Retina (tissue), 1 donor: ENCODE results near the gene CELA1.
A peak's percentile ranks its signal among the peaks of the same experiment; 100 is the strongest.

Experiments
- DNase-seq: peaks from one replicate; pipeline ENCODE4 v3.0.0-alpha.2; 2016

The CELA1 gene

GRCh38 chr12:51374361-51374760 lies 27.9 kb upstream of the CELA1 start:
- DNase-seq, result no peak

- DNase-seq, result no peak
Observed at GRCh38 chr12:51373187-51373586, 26.7 kb upstream of the CELA1 start.

GRCh38 chr12:51372021-51372420 lies 25.5 kb upstream of the CELA1 start:
- no peak for DNase-seq

GRCh38 chr12:51371295-51371953 lies 24.9 kb upstream of the CELA1 start:
- peak; percentile 65 for DNase-seq

- no peak for DNase-seq
Observed at GRCh38 chr12:51370667-51371066, 24.2 kb upstream of the CELA1 start.

GRCh38 chr12:51369581-51369980 lies 23.1 kb upstream of the CELA1 start:
- DNase-seq, result no peak

- DNase-seq, result no peak
Observed at GRCh38 chr12:51368640-51369517, 22.4 kb upstream of the CELA1 start.

- DNase-seq, result no peak
Observed at GRCh38 chr12:51365276-51365675, 18.8 kb upstream of the CELA1 start.

- no peak for DNase-seq
Observed at GRCh38 chr12:51364001-51364400, 17.5 kb upstream of the CELA1 start.

GRCh38 chr12:51362747-51363342 lies 16.4 kb upstream of the CELA1 start:
- no peak for DNase-seq

GRCh38 chr12:51362307-51362706 lies 15.8 kb upstream of the CELA1 start:
- no peak for DNase-seq

- DNase-seq, result no peak
Observed at GRCh38 chr12:51361161-51362016, 14.9 kb upstream of the CELA1 start.

GRCh38 chr12:51360315-51360714 lies 13.8 kb upstream of the CELA1 start:
- DNase-seq, result no peak

- DNase-seq, result no peak
Observed at GRCh38 chr12:51359851-51360250, 13.4 kb upstream of the CELA1 start.

- no peak for DNase-seq
Observed at GRCh38 chr12:51358496-51358895, 12.0 kb upstream of the CELA1 start.

GRCh38 chr12:51357374-51358047 lies 11.0 kb upstream of the CELA1 start:
- DNase-seq, result no peak

- peak; percentile 62 for DNase-seq
Observed at GRCh38 chr12:51351913-51352532, 5.5 kb upstream of the CELA1 start.

GRCh38 chr12:51349026-51349425 lies 2.5 kb upstream of the CELA1 start:
- no peak for DNase-seq

- DNase-seq, result no peak
Observed at GRCh38 chr12:51348116-51348515, 1.6 kb upstream of the CELA1 start.

- no peak for DNase-seq
Observed at GRCh38 chr12:51345681-51346080, 798 bp downstream of the CELA1 start.

- no peak for DNase-seq
Observed at GRCh38 chr12:51343201-51343600, 3.3 kb downstream of the CELA1 start.

- DNase-seq, result no peak
Observed at GRCh38 chr12:51342416-51342815, 4.1 kb downstream of the CELA1 start.
